PC-9 (cell line): ENCODE data around the gene GATA1.

Experiments
- CTCF ChIP-seq: fragments of 200-600 bp; sonication (generic); conservative IDR thresholded peaks from 2 replicates; pipeline ENCODE4 v1.6.1; 2017; ENCODE audit warnings: mixed run types, antibody characterized with exemption, mild to moderate bottlenecking, moderate library complexity
- EZH2 ChIP-seq: fragments of 200-600 bp; sonication (generic); IDR thresholded peaks from 2 replicates; pipeline ENCODE4 v1.8.0; 2017; ENCODE audit warnings: antibody characterized with exemption, low read depth

- TF ChIP-seq CTCF (no peak), EZH2 (no peak)
Measured at GRCh38 chrX:48794340-48794910, 8.0 kb downstream of the GATA1 start.
